ENCODE data around the gene ELMOD3.

- TF ChIP-seq EGR1 (IDR thresholded peaks at IDR 0.05; ENCODE audit: low read depth in 2 of 2) (no peak), YY1 (IDR thresholded peaks at IDR 0.05) (no peak), CTCF (IDR thresholded peaks at IDR 0.05; ENCODE audit: low read depth, low read length, missing input control) (no peak), JUND (IDR thresholded peaks at IDR 0.05) (no peak), RAD21 (IDR thresholded peaks at IDR 0.05) (no peak), GABPA (IDR thresholded peaks at IDR 0.05 in 1 of 2, conservative IDR thresholded peaks at IDR 0.05 in 1 of 2) (no peak), HNF4G (IDR thresholded peaks at IDR 0.05) (no peak), SP1 (IDR thresholded peaks at IDR 0.05) (no peak), FOXA2 (IDR thresholded peaks at IDR 0.05) (no peak), TAF1 (conservative IDR thresholded peaks at IDR 0.05) (no peak)
- TF ChIP-seq, protein P1, sequence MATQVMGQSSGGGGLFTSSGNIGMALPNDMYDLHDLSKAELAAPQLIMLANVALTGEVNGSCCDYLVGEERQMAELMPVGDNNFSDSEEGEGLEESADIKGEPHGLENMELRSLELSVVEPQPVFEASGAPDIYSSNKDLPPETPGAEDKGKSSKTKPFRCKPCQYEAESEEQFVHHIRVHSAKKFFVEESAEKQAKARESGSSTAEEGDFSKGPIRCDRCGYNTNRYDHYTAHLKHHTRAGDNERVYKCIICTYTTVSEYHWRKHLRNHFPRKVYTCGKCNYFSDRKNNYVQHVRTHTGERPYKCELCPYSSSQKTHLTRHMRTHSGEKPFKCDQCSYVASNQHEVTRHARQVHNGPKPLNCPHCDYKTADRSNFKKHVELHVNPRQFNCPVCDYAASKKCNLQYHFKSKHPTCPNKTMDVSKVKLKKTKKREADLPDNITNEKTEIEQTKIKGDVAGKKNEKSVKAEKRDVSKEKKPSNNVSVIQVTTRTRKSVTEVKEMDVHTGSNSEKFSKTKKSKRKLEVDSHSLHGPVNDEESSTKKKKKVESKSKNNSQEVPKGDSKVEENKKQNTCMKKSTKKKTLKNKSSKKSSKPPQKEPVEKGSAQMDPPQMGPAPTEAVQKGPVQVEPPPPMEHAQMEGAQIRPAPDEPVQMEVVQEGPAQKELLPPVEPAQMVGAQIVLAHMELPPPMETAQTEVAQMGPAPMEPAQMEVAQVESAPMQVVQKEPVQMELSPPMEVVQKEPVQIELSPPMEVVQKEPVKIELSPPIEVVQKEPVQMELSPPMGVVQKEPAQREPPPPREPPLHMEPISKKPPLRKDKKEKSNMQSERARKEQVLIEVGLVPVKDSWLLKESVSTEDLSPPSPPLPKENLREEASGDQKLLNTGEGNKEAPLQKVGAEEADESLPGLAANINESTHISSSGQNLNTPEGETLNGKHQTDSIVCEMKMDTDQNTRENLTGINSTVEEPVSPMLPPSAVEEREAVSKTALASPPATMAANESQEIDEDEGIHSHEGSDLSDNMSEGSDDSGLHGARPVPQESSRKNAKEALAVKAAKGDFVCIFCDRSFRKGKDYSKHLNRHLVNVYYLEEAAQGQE (IDR thresholded peaks at IDR 0.05): no peak
- TF ChIP-seq, protein P2, sequence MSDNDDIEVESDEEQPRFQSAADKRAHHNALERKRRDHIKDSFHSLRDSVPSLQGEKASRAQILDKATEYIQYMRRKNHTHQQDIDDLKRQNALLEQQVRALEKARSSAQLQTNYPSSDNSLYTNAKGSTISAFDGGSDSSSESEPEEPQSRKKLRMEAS (IDR thresholded peaks at IDR 0.05): no peak
- TF ChIP-seq, protein P3, sequence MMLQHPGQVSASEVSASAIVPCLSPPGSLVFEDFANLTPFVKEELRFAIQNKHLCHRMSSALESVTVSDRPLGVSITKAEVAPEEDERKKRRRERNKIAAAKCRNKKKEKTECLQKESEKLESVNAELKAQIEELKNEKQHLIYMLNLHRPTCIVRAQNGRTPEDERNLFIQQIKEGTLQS (IDR thresholded peaks at IDR 0.05): no peak
Measured at GRCh38 chr2:85436836-85437487, 82.4 kb downstream of the ELMOD3 start.
